Keratinocyte (primary cell): ENCODE measurements around the gene DGLUCY. TPM values are rescaled to one million over a fixed set of nuclear protein-coding genes. Genes with fewer than 3 reads are reported as not detected.

Source experiments
- DNase-seq: peaks from one replicate; pipeline ENCODE4 v3.0.0-alpha.2; 2011; ENCODE audit warnings: low read depth, missing footprints, low spot score
- FAIRE-seq: peaks from 2 replicates; lab custom pipeline; 2011; peaks lifted over from hg19 to GRCh38; lab: Jason Lieb, UNC
- H2AFZ ChIP-seq: 2 replicates; pipeline ENCODE4 v1.6.0; 2012; ENCODE audit warnings: low read length, control low read depth, inconsistent platforms; ENCODE audit not compliant: control insufficient read depth
- H3K27ac ChIP-seq: 2 replicates; pipeline ENCODE4 v1.5.1; 2011; ENCODE audit warnings: low read length; ENCODE audit not compliant: control insufficient read depth, insufficient read depth
- H3K27me3 ChIP-seq: 3 replicates; pipeline ENCODE4 v1.6.0; 2011; ENCODE audit warnings: low read length; ENCODE audit not compliant: control insufficient read depth, insufficient read depth; ENCODE audit errors: extremely low read depth
- H3K36me3 ChIP-seq, 2 experiments: 2 replicates in 1 of 2; 3 replicates in 1 of 2; pipeline ENCODE4 v1.5.1; 2011; ENCODE audit warnings: low read length in 2 of 2, mild to moderate bottlenecking in 1 of 2; ENCODE audit not compliant: control insufficient read depth in 2 of 2, insufficient read depth in 2 of 2; ENCODE audit errors: extremely low read depth in 1 of 2
- H3K4me1 ChIP-seq: 3 replicates; pipeline ENCODE4 v1.5.1; 2011; ENCODE audit warnings: low read length; ENCODE audit not compliant: control insufficient read depth, insufficient read depth; ENCODE audit errors: extremely low read depth
- H3K4me2 ChIP-seq: 3 replicates; pipeline ENCODE4 v1.6.0; 2011; ENCODE audit warnings: low read depth, low read length; ENCODE audit not compliant: control insufficient read depth, insufficient read depth; ENCODE audit errors: extremely low read depth
- H3K4me3 ChIP-seq, 3 experiments: fragments of 200-600 bp in 1 of 3; sonication (generic) in 1 of 3; 2 replicates in 2 of 3; 3 replicates in 1 of 3; pipeline ENCODE4 v1.5.1; 2011 to 2016; ENCODE audit warnings: low read length in 3 of 3, mild to moderate bottlenecking in 3 of 3, control low read depth in 2 of 3, inconsistent platforms in 1 of 3, low read depth in 1 of 3, mixed read lengths in 1 of 3, mixed run types in 1 of 3, moderate library complexity in 1 of 3; ENCODE audit not compliant: control insufficient read depth in 2 of 3, insufficient read depth in 2 of 3; ENCODE audit errors: extremely low read depth in 1 of 3
- H3K79me2 ChIP-seq: 2 replicates; pipeline ENCODE4 v1.6.0; 2012; ENCODE audit warnings: low read length; ENCODE audit not compliant: control insufficient read depth, insufficient read depth
- H3K9ac ChIP-seq: 3 replicates; pipeline ENCODE4 v1.6.0; 2011; ENCODE audit warnings: low read length; ENCODE audit not compliant: control insufficient read depth, insufficient read depth; ENCODE audit errors: extremely low read depth
- H3K9me1 ChIP-seq: 3 replicates; pipeline ENCODE4 v1.6.0; 2011; ENCODE audit warnings: low read length; ENCODE audit not compliant: control insufficient read depth, insufficient read depth; ENCODE audit errors: extremely low read depth
- H3K9me3 ChIP-seq: 2 replicates; pipeline ENCODE4 v1.5.1; 2012; ENCODE audit warnings: low read depth, low read length; ENCODE audit not compliant: control insufficient read depth
- H4K20me1 ChIP-seq: 3 replicates; pipeline ENCODE4 v1.6.0; 2011; ENCODE audit warnings: low read length; ENCODE audit not compliant: control insufficient read depth, insufficient read depth; ENCODE audit errors: extremely low read depth
- EZH2 ChIP-seq: IDR thresholded peaks from one replicate; pipeline ENCODE4 v1.6.1; 2012; ENCODE audit warnings: inconsistent platforms, mild to moderate bottlenecking, low read length, moderate library complexity
- dilution Hi-C: fragments of 300-500 bp; cut with MboI; formaldehyde crosslinking; loops from one replicate; pipeline ENCODE4 v1.7.0; 2020; ENCODE audit warnings: low sequenced_read_pairs; ENCODE audit not compliant: extremely low pct_ligation_motif_present
- polyA plus RNA-seq, 5 experiments: library from polyadenylated mRNA; depleted of rRNA in 3 of 5; stranded (reverse) in 3 of 5; stranded (forward) in 1 of 5; unstranded in 1 of 5; fragments of >200 nt; gene quantifications; 1 replicate in 1 of 5; 2 replicates in 3 of 5; 3 replicates in 1 of 5; pipeline versions ENCODE4 v1.2.1 to v1.2.3, GENCODE V29; 2011 to 2012; ENCODE audit warnings: missing spikeins in 2 of 5, low read depth in 1 of 5, low replicate concordance in 1 of 5
- TF ChIP-seq, protein P1 (sequence below), 3 experiments: IDR thresholded peaks in 1 of 3; conservative IDR thresholded peaks in 1 of 3; optimal IDR thresholded peaks in 1 of 3; 2 replicates in 2 of 3; 3 replicates in 1 of 3; pipeline versions ENCODE3 to v1.5.1; 2011; ENCODE audit warnings: low read length in 3 of 3, mild to moderate bottlenecking in 3 of 3, moderate library complexity in 2 of 3, control low read depth in 1 of 3, inconsistent platforms in 1 of 3; ENCODE audit not compliant: insufficient read depth in 2 of 3; ENCODE audit errors: extremely low read depth in 1 of 3

Gene DGLUCY
- polyA plus RNA-seq, 1 donor (not counting 4 experiments of a cell fraction or from before 2014, with no cell fraction given), result 19.4 TPM

DNA sequence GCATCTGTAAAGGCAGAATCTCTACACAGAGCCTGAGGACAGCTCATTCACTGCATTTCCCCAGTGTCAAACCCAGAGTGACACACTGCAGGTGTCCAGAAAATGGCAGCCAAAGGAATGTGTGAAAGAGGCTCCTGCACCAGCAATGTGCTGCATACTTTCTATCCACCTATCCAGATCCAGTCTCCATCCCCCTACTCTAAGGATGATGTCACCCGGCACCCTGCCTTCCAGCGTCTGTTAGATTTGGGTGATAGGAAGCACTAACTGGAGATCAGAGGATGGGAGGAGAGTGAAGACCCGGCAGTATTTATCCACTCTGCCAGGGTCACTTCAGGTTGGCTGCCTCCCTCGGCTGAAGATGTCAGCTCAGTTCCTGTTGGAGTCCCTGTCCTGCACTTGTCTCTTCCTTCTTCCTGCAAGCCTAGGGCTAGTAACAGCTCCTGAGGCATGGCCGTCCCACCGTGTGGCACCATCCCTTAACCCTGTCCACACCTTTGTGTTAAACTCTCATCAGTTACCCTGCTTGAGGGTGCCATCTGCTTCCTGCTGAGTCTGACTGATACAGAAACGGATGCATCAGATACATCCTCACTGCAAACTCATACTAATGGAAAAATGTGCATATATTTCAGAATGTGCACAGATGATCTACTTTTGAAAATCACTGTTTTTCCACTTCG, 143.6 kb downstream of the DGLUCY start:
- TF ChIP-seq EZH2, result no peak
- TF ChIP-seq, protein P1, sequence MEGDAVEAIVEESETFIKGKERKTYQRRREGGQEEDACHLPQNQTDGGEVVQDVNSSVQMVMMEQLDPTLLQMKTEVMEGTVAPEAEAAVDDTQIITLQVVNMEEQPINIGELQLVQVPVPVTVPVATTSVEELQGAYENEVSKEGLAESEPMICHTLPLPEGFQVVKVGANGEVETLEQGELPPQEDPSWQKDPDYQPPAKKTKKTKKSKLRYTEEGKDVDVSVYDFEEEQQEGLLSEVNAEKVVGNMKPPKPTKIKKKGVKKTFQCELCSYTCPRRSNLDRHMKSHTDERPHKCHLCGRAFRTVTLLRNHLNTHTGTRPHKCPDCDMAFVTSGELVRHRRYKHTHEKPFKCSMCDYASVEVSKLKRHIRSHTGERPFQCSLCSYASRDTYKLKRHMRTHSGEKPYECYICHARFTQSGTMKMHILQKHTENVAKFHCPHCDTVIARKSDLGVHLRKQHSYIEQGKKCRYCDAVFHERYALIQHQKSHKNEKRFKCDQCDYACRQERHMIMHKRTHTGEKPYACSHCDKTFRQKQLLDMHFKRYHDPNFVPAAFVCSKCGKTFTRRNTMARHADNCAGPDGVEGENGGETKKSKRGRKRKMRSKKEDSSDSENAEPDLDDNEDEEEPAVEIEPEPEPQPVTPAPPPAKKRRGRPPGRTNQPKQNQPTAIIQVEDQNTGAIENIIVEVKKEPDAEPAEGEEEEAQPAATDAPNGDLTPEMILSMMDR (optimal IDR thresholded peaks at IDR 0.05 in 1 of 3, IDR thresholded peaks at IDR 0.05 in 1 of 3, conservative IDR thresholded peaks at IDR 0.05 in 1 of 3; ENCODE audit: extremely low read depth in 1 of 3, insufficient read depth in 2 of 3, low read length in 3 of 3), result no peak
- Histone ChIP-seq H3K4me3 (no peak overlapping the region), H2AFZ (no peak overlapping the region), H3K36me3 (no peaks in the 10 kb centered on the region), H3K4me2 (no peak overlapping the region), H3K4me1 (peaks cover 18% of the 10 kb centered on the region), H3K79me2 (no peaks in the 10 kb centered on the region), H3K27ac (peak overlapping the region; percentile 48), H3K27me3 (no peaks in the 10 kb centered on the region), H3K9ac (no peak overlapping the region), H3K9me1 (no peaks in the 10 kb centered on the region), H4K20me1 (no peaks in the 10 kb centered on the region), H3K9me3 (no peaks in the 10 kb centered on the region)
- DNase-seq, result no peak
- dilution Hi-C loops, result no loop called here
- no peak for FAIRE-seq

DNA sequence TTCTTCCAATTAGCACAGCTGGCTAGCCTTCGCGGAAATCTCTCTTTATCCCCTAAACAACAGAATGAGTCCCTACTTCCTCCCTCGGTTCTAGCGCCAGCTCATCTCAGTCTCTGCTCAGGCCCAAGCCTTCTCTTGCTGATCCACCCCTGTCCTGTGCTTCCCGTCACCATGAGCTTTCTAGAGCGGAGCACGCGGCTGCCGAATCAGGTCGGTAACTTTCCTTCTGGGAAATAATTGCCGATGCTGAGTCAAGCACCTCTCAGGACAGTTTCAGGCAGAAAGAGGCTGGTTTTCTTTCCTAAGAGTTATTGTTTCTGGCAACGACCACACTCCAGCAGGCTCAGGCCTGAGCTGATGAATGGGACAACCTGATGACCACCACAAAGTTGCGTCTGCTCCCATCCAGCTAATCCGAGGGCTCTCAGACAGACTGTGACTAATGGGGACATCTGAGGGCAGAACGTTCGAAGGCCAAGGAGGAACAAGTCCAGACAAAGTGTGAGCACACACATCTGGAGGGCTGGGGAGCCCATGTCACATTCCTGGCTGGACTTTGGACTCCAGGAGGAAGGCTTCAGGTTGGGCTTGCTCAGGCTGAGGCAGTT, 144.2 kb downstream of the DGLUCY start:
- no peaks in the 10 kb centered on the region for H4K20me1 ChIP-seq

More for the DNA sequence above, 144.2 kb downstream of the DGLUCY start:
- H3K4me2 ChIP-seq, result peak overlapping the region; percentile 13
- H3K4me1 ChIP-seq, result peaks cover 12% of the 10 kb centered on the region
- no peak overlapping the region for H2AFZ ChIP-seq
- no peaks in the 10 kb centered on the region for H3K9me1 ChIP-seq
- H3K4me3 ChIP-seq, result no peak overlapping the region
- FAIRE-seq (peak; percentile 58), DNase-seq (peak; percentile 26)
- H3K79me2 ChIP-seq, result no peaks in the 10 kb centered on the region
- dilution Hi-C loops, result no loop called here
- H3K27me3 ChIP-seq, result no peaks in the 10 kb centered on the region
- no peaks in the 10 kb centered on the region for H3K36me3 ChIP-seq
- H3K27ac ChIP-seq, result peak overlapping the region; percentile 48
- no peaks in the 10 kb centered on the region for H3K9me3 ChIP-seq
- TF ChIP-seq, protein P1 (optimal IDR thresholded peaks at IDR 0.05 in 1 of 3, IDR thresholded peaks at IDR 0.05 in 1 of 3, conservative IDR thresholded peaks at IDR 0.05 in 1 of 3; ENCODE audit: extremely low read depth in 1 of 3, insufficient read depth in 2 of 3, low read length in 3 of 3), result no peak
- no peak for TF ChIP-seq EZH2
- H3K9ac ChIP-seq, result no peak overlapping the region
